HG03066 (cell line): ENCODE measurements around the gene PVALEF.

Source experiments
- ATAC-seq: cut with Tn5 transposase; IDR thresholded peaks from one replicate; pipeline ENCODE4 v1.9.1; 2021; ENCODE audit warnings: low read depth; ENCODE audit not compliant: unreplicated experiment

The PVALEF gene

DNA sequence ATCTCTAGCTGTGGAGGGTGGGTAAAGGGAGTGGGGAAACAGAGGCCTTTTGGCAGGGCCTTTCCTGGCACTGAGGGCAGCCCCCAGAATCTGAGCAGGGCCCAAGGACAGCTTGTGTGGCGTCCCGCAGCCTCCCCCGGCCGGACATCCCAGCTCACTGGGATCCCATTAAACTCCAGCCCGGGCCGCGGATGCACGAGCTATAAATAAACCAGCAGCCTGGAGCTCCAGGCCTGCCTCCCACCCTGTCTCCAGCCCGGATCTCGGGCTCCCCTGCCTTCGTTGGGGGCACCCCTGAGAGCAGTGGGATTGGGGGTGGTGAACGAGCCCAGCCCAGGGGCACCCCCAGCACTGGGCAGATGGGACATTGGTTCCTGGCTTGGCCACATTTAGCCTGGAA lies 14.6 kb downstream of the PVALEF start:
- ATAC-seq, result no peak

DNA sequence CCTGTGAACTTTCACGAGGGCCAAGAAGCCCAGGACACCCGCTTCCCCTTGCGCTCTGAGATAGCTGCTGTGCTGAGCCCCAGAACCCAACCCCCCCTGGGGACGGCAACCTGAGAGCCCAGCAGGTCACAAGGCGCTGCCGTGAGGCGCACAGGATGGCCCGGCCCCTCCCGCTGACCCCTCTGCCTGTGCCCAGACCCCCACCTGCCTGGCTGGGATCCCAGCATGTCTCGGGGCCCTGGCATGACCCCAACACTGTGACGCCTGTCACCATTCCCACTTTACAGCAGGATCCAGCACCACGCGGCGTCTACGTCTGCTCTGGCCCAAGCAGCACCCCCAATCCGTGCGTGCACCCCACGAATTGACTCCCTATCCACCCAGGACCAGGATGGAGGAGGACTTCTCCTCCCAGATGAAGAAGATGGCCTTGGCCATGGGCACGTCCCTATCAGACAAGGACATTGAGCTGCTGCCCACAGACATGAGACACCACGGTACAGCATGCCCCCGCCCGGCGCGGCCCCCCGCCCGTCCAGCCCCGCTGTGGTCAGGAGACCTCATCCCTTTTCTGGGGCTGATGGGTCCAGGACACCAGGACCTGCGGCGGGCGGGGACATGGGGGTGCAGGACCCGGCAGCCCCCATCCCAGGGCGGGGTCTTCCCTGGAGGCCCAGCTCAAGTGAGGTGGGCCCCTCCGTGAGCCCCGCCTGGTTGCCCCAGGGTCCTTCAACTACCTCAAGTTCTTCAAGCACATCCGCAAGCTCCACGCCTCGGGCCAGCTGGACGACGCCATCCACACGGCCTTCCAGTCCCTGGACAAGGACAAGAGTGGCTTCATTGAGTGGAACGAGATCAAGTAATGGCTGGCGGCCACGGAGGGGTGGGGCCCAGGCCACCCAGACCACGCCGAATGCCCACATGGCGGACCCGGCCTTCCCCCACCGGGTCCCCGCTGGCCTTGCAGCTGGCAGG lies 15.8 kb downstream of the PVALEF start:
- no peak for ATAC-seq

DNA sequence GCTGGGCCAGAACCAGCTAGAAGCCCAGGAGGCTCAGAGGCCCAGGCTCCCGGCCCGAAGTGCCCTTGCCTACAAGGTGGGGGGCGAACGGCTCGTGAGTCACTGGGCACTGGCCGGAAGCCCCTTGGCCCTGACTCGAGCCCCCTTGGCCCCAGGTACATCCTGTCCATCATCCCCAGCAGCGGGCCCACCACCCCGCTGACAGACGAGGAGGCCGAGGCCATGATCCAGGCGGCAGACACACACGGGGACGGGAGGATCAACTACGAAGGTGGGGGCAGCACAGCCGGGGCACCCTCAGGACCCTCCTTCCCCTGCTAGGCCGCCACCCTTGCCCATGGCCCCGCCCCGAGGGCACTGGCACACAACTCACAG lies 16.5 kb downstream of the PVALEF start:
- no peak for ATAC-seq

DNA sequence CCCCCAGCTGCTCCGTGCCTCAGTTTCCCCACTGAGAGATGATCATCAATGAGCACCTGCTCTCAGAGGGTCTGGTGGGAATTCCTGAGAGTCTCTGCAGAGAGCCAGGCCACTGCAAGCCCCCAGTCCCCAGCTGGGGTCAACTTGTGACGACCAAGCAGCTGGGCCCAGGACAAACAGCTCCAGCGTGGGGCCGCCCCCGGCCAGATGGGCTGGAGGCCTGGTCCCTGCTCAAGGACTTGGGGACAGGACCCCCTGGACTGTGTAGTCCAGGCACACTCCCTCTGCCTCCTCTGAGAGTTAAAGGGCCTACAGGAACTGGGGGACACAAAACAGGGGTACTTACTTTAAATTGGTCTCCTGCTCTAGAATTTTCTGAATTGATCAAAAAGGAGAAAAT lies 17.3 kb downstream of the PVALEF start:
- no peak for ATAC-seq

- ATAC-seq, result no peak
Measured at GRCh38 chr17:81183316-81183715, 18.0 kb downstream of the PVALEF start.

DNA sequence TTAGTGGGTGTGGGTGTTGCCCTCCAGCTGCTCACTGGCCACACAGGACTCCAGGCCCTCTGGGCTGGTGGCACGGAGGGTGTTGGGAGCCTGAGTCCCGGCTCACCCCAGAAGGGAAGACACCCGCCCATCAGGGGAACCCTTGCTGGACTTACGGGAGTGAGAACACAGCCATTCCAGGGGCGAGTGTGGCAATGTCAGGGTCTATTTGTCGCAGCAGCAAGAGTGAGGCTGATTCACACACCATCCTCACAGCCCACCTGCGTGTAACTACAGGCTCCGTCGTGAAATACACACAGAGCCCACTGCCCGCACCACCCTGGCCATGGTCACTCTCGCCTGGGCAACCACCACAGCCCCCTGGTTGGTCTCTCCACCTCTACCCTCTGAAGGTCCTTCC lies 18.5 kb downstream of the PVALEF start:
- ATAC-seq, result no peak

DNA sequence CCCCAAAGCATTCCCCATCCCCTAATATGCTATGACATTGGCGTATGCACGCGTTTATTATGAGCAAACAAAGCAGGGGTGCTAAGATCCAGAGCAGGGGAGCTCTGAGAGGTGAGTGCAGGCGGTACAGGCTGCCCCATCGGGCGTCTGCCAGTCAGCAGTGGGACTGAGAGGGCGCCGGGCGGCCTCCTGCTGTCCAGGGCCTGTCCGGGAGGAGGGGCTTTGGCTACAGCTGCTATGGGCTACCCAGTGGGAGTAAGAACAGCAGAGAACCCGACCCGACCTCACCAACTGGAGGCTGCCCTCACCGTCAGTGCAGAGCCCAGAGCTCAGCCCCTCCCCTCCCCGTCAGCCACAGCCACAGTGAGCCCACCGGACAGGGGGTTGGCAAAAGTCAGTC lies 19.2 kb downstream of the PVALEF start:
- ATAC-seq, result no peak

DNA sequence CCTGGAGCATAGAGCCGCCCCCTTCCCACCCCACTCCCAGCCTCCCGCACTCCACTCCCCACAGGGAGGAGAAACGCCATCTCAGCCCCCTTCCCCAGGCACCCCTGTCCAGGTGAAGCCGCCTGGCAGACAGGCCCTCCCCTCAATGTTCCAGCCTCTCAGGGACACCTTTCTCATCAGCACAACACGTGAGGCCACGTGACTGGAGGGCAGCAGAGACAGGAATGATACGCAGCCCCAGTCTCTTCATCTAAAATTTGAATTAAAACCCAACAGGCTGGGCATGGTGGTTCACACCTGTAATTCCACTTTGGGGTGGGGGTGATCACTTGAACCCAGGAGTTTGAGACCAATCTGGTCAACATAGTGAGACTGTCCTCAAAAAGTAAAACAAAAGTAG lies 20.9 kb downstream of the PVALEF start:
- no peak for ATAC-seq

DNA sequence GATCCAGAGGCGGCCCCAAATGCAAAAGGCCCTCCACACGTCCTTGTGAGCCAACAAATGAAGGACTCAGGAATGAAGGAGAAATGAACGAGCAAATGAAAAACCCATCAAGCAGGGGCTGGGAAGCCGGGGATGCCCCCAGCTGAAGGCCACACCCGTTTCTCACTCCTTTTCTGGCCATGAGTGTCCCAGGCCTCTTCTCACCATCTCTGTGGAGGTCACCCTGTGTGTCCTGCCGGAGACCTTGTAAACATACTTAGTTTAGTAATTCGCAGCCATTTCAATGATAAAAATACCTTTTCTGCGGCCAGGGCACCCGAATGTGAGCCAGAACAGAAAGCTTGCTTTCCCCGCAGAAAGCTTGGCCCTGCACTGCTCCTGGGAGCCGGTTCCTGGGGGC lies 21.8 kb downstream of the PVALEF start:
- no peak for ATAC-seq

DNA sequence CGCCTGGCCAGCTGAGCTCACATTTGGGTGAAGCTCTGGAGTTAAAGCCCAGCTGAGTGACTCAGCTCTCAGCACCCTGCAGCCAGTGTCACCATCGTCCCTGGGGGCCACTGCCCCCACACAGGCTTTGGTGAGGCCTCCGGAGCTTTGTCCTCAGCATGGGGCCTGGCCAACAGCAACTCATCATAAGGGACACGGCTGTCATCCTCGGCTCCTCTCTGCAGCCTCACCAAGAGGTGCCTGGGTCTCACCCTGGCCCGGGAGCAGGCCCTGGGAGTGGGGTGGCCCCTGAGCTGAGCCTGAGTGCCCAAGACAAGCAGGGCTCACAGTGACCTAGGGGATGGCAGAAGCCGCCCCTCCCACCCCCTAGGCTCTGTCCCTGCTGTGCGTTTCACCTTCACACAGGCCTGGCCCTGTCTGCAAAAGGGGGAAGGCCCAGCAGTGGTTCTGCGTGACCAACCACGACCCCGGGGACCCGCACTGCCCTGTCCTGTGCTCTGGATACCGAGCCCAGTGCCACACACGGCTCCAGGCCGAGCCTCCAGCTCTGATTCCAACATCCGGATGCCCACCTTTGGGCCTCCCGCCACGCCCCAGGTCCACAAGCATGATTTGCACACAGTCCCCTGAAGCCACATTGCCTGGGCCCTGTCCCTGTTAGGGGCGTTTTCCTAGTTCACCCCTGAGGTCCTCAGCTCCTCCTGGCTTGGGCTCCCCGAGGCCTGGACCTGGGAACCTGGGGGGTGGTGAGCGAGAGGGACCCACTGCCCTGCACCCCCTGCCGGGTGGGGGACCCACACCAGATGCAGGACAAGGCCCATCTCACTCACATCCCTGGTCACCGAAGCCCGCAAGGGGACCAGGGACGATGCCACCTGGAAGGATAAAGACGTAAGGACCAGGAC lies 22.5 kb downstream of the PVALEF start:
- ATAC-seq, result no peak

GRCh38 chr17:81188491-81188840 lies 23.2 kb downstream of the PVALEF start:
- no peak for ATAC-seq

DNA sequence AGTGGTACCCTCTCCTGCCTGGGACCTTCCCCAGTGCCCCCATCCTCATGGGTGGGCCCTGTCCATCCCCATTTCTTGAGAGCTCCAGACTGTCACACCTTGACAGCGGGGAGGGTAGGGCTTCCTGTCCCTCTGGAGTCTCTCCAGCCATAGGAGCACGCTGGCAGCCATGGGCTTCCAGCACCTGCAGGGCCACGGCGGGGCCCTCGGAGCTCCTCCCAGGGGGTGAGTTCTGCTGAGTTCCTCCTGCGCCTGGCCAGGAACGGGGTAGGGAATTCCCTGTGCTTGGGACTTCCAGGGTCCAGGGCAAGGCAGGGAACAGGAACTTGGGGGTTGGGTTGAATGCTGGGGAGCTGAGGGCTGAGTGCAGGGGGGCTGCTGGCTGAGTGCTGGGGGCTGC lies 23.7 kb downstream of the PVALEF start:
- ATAC-seq, result no peak

DNA sequence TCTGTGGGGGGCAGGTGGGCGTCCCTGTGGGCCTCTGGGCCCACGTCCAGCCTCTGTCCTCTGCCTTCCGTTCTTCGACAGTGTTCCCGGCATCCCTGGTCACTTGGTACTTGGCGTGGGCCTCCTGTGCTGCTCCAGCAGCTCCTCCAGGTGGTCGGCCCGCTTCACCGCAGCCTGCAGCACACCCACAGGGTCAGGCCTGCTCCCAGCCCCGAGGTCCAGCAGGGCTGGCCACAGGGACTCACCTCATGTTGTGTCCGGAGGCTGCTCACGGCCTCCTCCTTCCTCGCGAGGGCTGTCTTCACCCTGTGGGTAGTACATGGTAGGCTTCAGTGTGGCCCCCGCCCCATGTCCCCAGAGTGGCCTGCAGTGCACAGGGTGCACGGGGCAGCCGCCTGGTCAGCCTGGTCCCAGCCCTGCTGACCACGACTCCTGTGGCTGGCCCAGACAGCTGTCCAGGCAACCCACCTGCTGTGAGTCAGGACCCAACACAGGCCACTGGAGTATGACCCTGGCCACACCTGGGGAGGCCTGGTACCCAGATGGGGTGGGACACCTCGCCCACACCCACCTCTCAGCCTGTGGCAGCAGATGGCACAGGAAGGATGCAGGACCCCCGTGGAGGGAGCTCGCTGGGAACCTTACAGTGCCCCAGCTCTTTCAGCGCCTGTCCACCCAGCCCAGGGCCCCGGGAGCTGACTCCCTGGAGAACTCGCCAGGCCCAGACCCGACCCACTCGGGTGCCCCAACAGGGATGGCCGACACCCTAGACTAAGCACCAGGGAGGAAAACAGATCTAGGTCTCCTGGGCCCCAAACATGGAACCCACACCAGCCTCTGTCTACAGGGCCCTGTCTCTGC lies 24.6 kb downstream of the PVALEF start:
- ATAC-seq, result no peak

- ATAC-seq, result no peak
Measured at GRCh38 chr17:81190591-81190990, 25.3 kb downstream of the PVALEF start.

DNA sequence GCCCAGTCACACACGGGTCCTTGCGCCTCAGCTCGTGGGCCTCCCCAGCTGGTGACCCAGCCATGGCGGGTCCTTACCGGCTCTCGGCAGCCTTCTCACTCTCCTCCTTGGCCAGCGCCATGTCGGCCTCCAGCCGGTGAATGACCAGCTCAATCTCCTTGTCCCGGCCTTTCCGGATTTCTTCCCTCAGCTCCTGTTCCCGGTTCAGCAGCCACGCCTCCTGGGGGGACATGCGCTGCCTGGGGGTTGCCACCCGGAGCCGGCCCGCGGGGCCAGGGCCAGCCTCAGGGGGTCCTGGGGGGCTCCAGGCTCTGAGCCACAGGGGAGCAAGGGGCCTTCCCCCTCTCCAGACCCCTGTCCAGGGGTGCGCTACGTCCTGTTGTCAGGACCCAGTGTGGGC lies 25.8 kb downstream of the PVALEF start:
- ATAC-seq, result no peak

- ATAC-seq, result no peak
Measured at GRCh38 chr17:81191646-81192045, 26.3 kb downstream of the PVALEF start.

DNA sequence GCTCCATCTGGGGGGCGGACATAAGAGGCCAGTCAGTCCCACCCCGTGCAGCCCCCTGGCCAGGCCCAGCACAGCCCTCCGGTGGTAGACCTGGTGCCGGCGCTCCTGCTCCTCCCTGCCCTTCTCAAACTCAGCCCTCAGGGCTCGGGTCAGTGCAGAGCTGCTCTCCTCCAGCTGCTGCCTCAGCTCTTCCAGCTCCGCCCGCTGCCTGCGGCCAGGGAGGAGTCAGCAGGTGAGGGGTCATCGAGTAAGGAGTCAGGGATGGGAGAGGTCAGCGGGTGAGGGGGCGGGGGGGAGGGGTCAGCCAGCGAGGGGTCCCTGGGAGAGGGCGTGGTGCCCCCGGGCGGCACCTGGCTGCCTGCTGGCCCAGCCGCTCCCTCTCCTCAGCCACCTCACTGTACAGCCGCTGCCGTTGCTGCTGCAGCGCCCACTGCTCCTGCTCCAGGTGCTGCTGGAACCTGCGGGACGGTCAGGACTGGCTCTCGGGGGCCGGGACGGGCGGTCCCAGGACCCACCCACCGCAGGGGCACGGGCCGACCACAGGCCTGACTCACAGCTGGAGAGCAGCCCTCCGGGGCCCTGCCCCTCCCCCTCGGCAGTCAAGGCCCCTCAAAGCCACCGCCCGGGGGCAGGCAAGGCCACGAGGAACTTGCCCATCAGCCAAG lies 27.2 kb downstream of the PVALEF start:
- ATAC-seq, result no peak

- no peak for ATAC-seq
Measured at GRCh38 chr17:81193051-81193410, 27.7 kb downstream of the PVALEF start.

DNA sequence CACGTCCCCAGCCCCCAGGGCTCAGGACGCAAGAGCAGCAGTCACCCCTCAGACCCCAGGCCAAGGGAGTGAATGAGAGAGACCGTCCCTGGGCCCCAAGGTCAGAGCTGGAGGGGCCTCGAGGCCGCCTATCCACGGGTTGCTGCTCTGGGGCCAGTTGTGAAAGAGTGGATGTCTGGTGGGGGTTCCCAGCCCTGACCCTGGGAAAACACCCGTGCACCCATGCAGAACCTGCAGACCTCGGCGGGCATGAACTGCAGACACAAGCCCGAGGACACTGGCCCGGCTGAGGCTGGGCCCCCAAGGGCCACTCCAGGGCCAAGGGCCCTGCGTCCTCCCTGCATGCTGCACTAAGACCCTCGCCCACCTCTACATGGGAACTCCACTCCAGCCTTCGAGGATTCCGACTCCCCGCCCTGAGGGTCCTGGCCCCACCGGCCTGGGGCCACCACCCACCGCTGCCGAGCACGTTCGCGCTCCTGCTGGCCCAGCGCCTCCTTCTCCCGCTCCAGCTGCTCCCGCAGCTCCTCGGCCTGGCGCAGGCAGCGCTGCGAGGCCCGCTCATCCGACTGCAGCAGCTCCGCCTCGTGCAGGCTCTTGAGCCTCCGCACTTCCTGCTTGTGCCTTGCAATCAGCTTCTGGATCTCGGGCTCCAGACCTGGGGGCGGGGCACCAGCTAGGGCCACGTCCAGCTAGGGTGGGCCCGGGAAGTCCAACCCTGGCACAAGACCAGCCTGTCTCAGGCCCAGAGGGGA lies 28.3 kb downstream of the PVALEF start:
- no peak for ATAC-seq
